BLaER1 treated with 17β-estradiol and CSF1 and Interleukin-3, amounts not matched to agents 10 nM and 100 nM (cell line): ENCODE results near the gene SH2D5.
"Not testable (repeated sequence)": the region's sequence is repeated elsewhere in the genome, so short reads cannot be mapped to it uniquely, and the experiment has no call there.

Experiments used
- H3K27ac ChIP-seq, 11 experiments: shearing (Covaris generic); formaldehyde crosslinking; 2 replicates each; pipeline ENCODE4 v1.8.1; 2022
- H3K27me3 ChIP-seq, 11 experiments: shearing (Covaris generic); formaldehyde crosslinking; 2 replicates each; pipeline ENCODE4 v1.8.1; 2022
- H3K36me3 ChIP-seq, 11 experiments: shearing (Covaris generic); formaldehyde crosslinking; 2 replicates each; pipeline ENCODE4 v1.8.1; 2022
- H3K4me1 ChIP-seq, 10 experiments: shearing (Covaris generic); formaldehyde crosslinking; 2 replicates each; pipeline ENCODE4 v1.8.1; 2022
- H3K4me2 ChIP-seq, 11 experiments: shearing (Covaris generic); formaldehyde crosslinking; 2 replicates each; pipeline ENCODE4 v1.8.1; 2022
- H3K4me3 ChIP-seq, 10 experiments: shearing (Covaris generic); formaldehyde crosslinking; 2 replicates each; pipeline ENCODE4 v1.8.1; 2022
- H3K9ac ChIP-seq, 11 experiments: shearing (Covaris generic); formaldehyde crosslinking; 2 replicates each; pipeline ENCODE4 v1.8.1; 2022
- H3K9me3 ChIP-seq, 11 experiments: shearing (Covaris generic); formaldehyde crosslinking; replicated peaks in 1 of 11; 2 replicates each; pipeline ENCODE4 v1.8.1; 2022
- H4K20me1 ChIP-seq, 11 experiments: shearing (Covaris generic); formaldehyde crosslinking; 2 replicates each; pipeline ENCODE4 v1.8.1; 2022
- Cebpa-rat ChIP-seq, 11 experiments: shearing (Covaris generic); IDR thresholded peaks; 2 replicates each; pipeline ENCODE4 v1.8.1; 2022

SH2D5 gene

GRCh38 chr1:20719261-20719660 lies 13.2 kb downstream of the SH2D5 start:
- H4K20me1 ChIP-seq, result peaks cover 0 to 61% (median 0%) of the 10 kb centered on the region in 11 experiments; a peak in 6 of 22 replicates
- H3K27me3 ChIP-seq, result peaks cover 31 to 50% (median 40%) of the 10 kb centered on the region in 11 experiments
- no peak overlapping the region for H3K4me3 ChIP-seq
- TF ChIP-seq Cebpa-rat (IDR thresholded peaks at IDR 0.05), result no peak
- no peaks in the 10 kb centered on the region for H3K36me3 ChIP-seq
- no peaks in the 10 kb centered on the region for H3K9me3 ChIP-seq
- no peak overlapping the region for H3K27ac ChIP-seq
- no peak overlapping the region for H3K9ac ChIP-seq
- peaks cover 0 to 22% (median 10%) of the 10 kb centered on the region in 10 experiments; a peak in 13 of 20 replicates for H3K4me1 ChIP-seq
- no peak overlapping the region for H3K4me2 ChIP-seq

- peak overlapping the region; percentile 66 to 89 (median 77) for H3K4me2 ChIP-seq
- H3K27me3 ChIP-seq, result peaks cover 31 to 50% (median 40%) of the 10 kb centered on the region in 11 experiments
- peaks cover 0 to 22% (median 10%) of the 10 kb centered on the region in 10 experiments; a peak in 13 of 20 replicates for H3K4me1 ChIP-seq
- not testable (repeated sequence) for H3K9ac ChIP-seq, H3K36me3 ChIP-seq, H3K9me3 ChIP-seq, H3K27ac ChIP-seq
- H4K20me1 ChIP-seq, result peaks cover 0 to 52% (median 0%) of the 10 kb centered on the region in 11 experiments; a peak in 6 of 22 replicates
- peak overlapping the region in 9 of 10 experiments; percentile 46 to 64 (median 51); a peak in 14 of 20 replicates for H3K4me3 ChIP-seq
These were observed 14.1 kb downstream of the SH2D5 start for GRCh38 chr1:20718343-20718882.

- TF ChIP-seq Cebpa-rat (IDR thresholded peaks at IDR 0.05), result no peak
These were observed 14.8 kb downstream of the SH2D5 start, which contains the start of gene KIF17 for GRCh38 chr1:20717452-20718342. TSS of gene KIF17 (minus strand) at chr1:20718007. CDS start at chr1:20717706, 301 bp downstream.

GRCh38 chr1:20716232-20716631 lies 16.3 kb downstream of the SH2D5 start:
- Histone ChIP-seq H3K36me3 (no peaks in the 10 kb centered on the region), H3K27ac (no peak overlapping the region), H3K27me3 (peaks cover 31 to 50% (median 40%) of the 10 kb centered on the region in 11 experiments), H3K4me3 (no peak overlapping the region), H3K4me2 (no peak overlapping the region), H3K9me3 (no peaks in the 10 kb centered on the region), H4K20me1 (peaks cover 0 to 34% (median 0%) of the 10 kb centered on the region in 11 experiments; a peak in 6 of 22 replicates), H3K4me1 (peaks cover 0 to 23% (median 15%) of the 10 kb centered on the region in 10 experiments; a peak in 15 of 20 replicates), H3K9ac (no peak overlapping the region)
- no peak for TF ChIP-seq Cebpa-rat (IDR thresholded peaks at IDR 0.05)

More at GRCh38 chr1:20717452-20718342, 14.8 kb downstream of the SH2D5 start, which contains the start of gene KIF17:
- Histone ChIP-seq H3K4me2 (peak within 1 kb of the TSS; percentile 66 to 89 (median 77)), H3K9me3 (no peaks in the 10 kb centered on the region), H3K27me3 (peaks cover 31 to 50% (median 40%) of the 10 kb centered on the region in 11 experiments), H3K9ac (0 out of 22 replicates have a peak within 1 kb of the TSS, but pooled peaks of 2 of the 11 experiments have one; percentile 4 to 28), H3K4me3 (peak within 1 kb of the TSS; percentile 37 to 64 (median 50); a peak in 18 of 20 replicates), H3K4me1 (peaks cover 0 to 22% (median 10%) of the 10 kb centered on the region in 10 experiments; a peak in 13 of 20 replicates), H3K27ac (no peak within 1 kb of the TSS), H3K36me3 (no peaks in the 10 kb centered on the region), H4K20me1 (peaks cover 0 to 48% (median 0%) of the 10 kb centered on the region in 11 experiments; a peak in 6 of 22 replicates)

- Histone ChIP-seq H3K9ac (no peak overlapping the region), H3K9me3 (no peaks in the 10 kb centered on the region), H3K36me3 (no peaks in the 10 kb centered on the region), H3K4me2 (peak overlapping the region in 5 of 11 experiments; percentile 2 to 70 (median 62); a peak in 8 of 22 replicates), H4K20me1 (peaks cover 0 to 26% (median 0%) of the 10 kb centered on the region in 11 experiments; a peak in 5 of 22 replicates), H3K4me3 (no peak overlapping the region), H3K4me1 (peaks cover 5 to 31% (median 18%) of the 10 kb centered on the region in 10 experiments; a peak in 19 of 20 replicates), H3K27me3 (peaks cover 31 to 50% (median 40%) of the 10 kb centered on the region in 11 experiments), H3K27ac (peak overlapping the region in 1 of 11 experiments; percentile 25; a peak in 1 of 22 replicates)
- no peak for TF ChIP-seq Cebpa-rat (IDR thresholded peaks at IDR 0.05)
These were observed 17.1 kb downstream of the SH2D5 start for GRCh38 chr1:20715406-20715805.

GRCh38 chr1:20713440-20713839 lies 19.1 kb downstream of the SH2D5 start:
- H3K9ac ChIP-seq, result no peak overlapping the region
- H3K4me3 ChIP-seq, result no peak overlapping the region
- no peaks in the 10 kb centered on the region for H3K36me3 ChIP-seq
- no peak for TF ChIP-seq Cebpa-rat (IDR thresholded peaks at IDR 0.05)
- peaks cover 0 to 10% (median 0%) of the 10 kb centered on the region in 11 experiments; a peak in 4 of 22 replicates for H4K20me1 ChIP-seq
- H3K4me2 ChIP-seq, result no peak overlapping the region
- H3K9me3 ChIP-seq, result no peaks in the 10 kb centered on the region
- peaks cover 21 to 31% (median 25%) of the 10 kb centered on the region in 11 experiments for H3K27me3 ChIP-seq
- H3K27ac ChIP-seq, result no peak overlapping the region
- peaks cover 7 to 34% (median 20%) of the 10 kb centered on the region in 10 experiments; a peak in 19 of 20 replicates for H3K4me1 ChIP-seq

- Histone ChIP-seq H3K4me1 (peaks cover 7 to 27% (median 15%) of the 10 kb centered on the region in 10 experiments; a peak in 19 of 20 replicates), H4K20me1 (peaks cover 0 to 6% (median 0%) of the 10 kb centered on the region in 11 experiments; a peak in 3 of 22 replicates), H3K36me3 (no peaks in the 10 kb centered on the region), H3K27ac (peak overlapping the region in 1 of 11 experiments; percentile 22; a peak in 1 of 22 replicates), H3K9ac (no peak overlapping the region), H3K27me3 (peaks cover 9 to 19% (median 13%) of the 10 kb centered on the region in 11 experiments), H3K4me2 (no peak overlapping the region), H3K9me3 (no peaks in the 10 kb centered on the region), H3K4me3 (no peak overlapping the region)
- no peak for TF ChIP-seq Cebpa-rat (IDR thresholded peaks at IDR 0.05)
These were observed 20.3 kb downstream of the SH2D5 start for GRCh38 chr1:20712215-20712577.

GRCh38 chr1:20711285-20712214 lies 21.0 kb downstream of the SH2D5 start:
- Histone ChIP-seq H3K9ac (no peak overlapping the region), H3K4me1 (peaks cover 7 to 26% (median 13%) of the 10 kb centered on the region in 10 experiments; a peak in 19 of 20 replicates), H3K9me3 (no peaks in the 10 kb centered on the region), H3K4me3 (no peak overlapping the region), H3K36me3 (no peaks in the 10 kb centered on the region), H3K27me3 (peaks cover 3 to 12% (median 7%) of the 10 kb centered on the region in 11 experiments; a peak in 21 of 22 replicates), H4K20me1 (peaks cover 0 to 6% (median 0%) of the 10 kb centered on the region in 11 experiments; a peak in 3 of 22 replicates), H3K4me2 (peak overlapping the region in 1 of 11 experiments; percentile 36; a peak in 1 of 22 replicates), H3K27ac (peak overlapping the region in 1 of 11 experiments; percentile 22; a peak in 1 of 22 replicates)
- TF ChIP-seq Cebpa-rat (IDR thresholded peaks at IDR 0.05), result no peak
